Neutrophil (primary cell): Measurements from ENCODE around the gene SLC44A4.

Experiments
- H3K27ac ChIP-seq: fragments of 200-600 bp; sonication (generic); 2 replicates; pipeline ENCODE4 v1.5.1; 2016; ENCODE audit warnings: mild to moderate bottlenecking, moderate library complexity
- H3K27me3 ChIP-seq: fragments of 200-600 bp; sonication (generic); 2 replicates; pipeline ENCODE4 v1.6.0; 2016; ENCODE audit warnings: mild to moderate bottlenecking
- H3K36me3 ChIP-seq: fragments of 200-600 bp; sonication (generic); 2 replicates; pipeline ENCODE4 v1.5.1; 2017
- H3K4me1 ChIP-seq, 2 experiments: fragments of 200-600 bp in 1 of 2; sonication (generic) in 1 of 2; 1 replicate in 1 of 2; 2 replicates in 1 of 2; pipeline versions ENCODE4 v1.5.1 to v1.6.1; 2013 to 2016; ENCODE audit warnings: low read depth in 1 of 2, low read length in 1 of 2, mild to moderate bottlenecking in 1 of 2, moderate library complexity in 1 of 2; ENCODE audit not compliant: control insufficient read depth in 1 of 2, insufficient read depth in 1 of 2
- H3K4me3 ChIP-seq, 2 experiments: fragments of 200-600 bp in 1 of 2; sonication (generic) in 1 of 2; 1 replicate in 1 of 2; 2 replicates in 1 of 2; pipeline ENCODE4 v1.5.1; 2013 to 2016; ENCODE audit warnings: low read depth in 1 of 2, low read length in 1 of 2, mild to moderate bottlenecking in 1 of 2, moderate library complexity in 1 of 2
- H3K9me3 ChIP-seq: fragments of 200-600 bp; sonication (generic); 2 replicates; pipeline ENCODE4 v1.5.1; 2016
- TF ChIP-seq, protein P1 (sequence below): fragments of 200-600 bp; sonication (generic); IDR thresholded peaks from 2 replicates; pipeline ENCODE4 v1.5.1; 2016; ENCODE audit warnings: antibody characterized with exemption

SLC44A4 gene

DNA sequence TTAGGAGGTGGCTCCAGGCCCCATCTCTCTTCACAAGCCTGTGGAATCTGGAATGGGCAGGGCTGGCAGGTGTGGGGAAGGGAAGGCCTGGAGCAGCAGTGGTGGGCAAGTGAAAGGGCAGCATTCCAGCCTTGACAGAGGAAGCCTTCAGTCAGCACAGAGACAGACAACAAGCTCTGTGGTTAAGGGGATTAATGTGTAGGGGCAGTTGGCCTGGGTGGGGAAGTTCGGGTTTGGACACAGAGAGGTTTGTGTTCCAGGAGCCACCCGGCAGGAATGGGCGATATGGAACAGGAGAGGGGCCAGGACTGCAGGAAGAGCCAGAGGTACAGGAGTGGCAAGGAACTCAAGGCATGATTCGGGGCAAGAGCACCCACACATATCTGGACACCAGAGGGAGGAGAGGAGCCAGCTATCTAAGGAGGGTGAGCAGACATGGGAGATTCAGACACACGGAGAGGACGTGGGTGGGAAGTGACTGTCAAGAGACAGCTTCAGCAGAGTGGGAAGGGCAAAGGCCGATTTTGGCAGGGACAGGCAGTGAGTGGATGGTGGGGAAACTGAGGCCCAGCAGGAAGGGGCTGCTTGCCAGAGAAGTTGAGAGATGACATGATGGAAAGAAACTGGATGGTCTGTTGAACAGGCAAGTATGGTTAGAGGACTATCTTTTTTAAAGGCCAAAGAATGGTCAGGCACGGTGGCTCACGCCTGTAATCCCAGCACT lies 2.5 kb upstream of the SLC44A4 start:
- no peak overlapping the region for H3K4me3 ChIP-seq
- TF ChIP-seq, protein P1, sequence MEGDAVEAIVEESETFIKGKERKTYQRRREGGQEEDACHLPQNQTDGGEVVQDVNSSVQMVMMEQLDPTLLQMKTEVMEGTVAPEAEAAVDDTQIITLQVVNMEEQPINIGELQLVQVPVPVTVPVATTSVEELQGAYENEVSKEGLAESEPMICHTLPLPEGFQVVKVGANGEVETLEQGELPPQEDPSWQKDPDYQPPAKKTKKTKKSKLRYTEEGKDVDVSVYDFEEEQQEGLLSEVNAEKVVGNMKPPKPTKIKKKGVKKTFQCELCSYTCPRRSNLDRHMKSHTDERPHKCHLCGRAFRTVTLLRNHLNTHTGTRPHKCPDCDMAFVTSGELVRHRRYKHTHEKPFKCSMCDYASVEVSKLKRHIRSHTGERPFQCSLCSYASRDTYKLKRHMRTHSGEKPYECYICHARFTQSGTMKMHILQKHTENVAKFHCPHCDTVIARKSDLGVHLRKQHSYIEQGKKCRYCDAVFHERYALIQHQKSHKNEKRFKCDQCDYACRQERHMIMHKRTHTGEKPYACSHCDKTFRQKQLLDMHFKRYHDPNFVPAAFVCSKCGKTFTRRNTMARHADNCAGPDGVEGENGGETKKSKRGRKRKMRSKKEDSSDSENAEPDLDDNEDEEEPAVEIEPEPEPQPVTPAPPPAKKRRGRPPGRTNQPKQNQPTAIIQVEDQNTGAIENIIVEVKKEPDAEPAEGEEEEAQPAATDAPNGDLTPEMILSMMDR = no peak
- H3K27ac ChIP-seq = no peak overlapping the region
- H3K36me3 ChIP-seq = peaks cover 55% of the 10 kb centered on the region
- H3K9me3 ChIP-seq = no peaks in the 10 kb centered on the region
- no peaks in the 10 kb centered on the region for H3K4me1 ChIP-seq
- no peaks in the 10 kb centered on the region for H3K27me3 ChIP-seq

DNA sequence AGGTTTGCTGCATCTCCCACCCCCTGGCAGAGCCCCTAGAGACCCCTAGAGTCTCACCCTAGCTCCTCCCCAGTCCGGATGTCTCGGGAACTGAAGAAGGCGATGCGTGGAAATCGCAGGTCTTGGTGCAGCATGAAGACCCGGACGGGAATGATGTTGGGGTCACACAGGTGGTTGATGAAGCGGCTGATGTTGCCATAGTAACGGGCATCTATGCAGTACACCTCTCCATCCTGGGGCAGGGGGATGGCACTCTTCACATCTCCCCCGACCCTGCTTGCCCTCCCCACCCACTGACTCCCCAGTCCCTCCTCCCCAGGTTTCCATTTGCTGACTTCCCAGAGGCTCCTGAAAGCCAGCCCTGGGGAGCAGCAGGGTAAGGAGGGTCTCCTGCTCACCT lies 1.8 kb upstream of the SLC44A4 start:
- H3K4me3 ChIP-seq = no peak overlapping the region
- H3K27me3 ChIP-seq = no peaks in the 10 kb centered on the region
- peaks cover 55% of the 10 kb centered on the region for H3K36me3 ChIP-seq
- H3K9me3 ChIP-seq = no peaks in the 10 kb centered on the region
- H3K27ac ChIP-seq = no peak overlapping the region
- TF ChIP-seq, protein P1 = no peak
- no peaks in the 10 kb centered on the region for H3K4me1 ChIP-seq

DNA sequence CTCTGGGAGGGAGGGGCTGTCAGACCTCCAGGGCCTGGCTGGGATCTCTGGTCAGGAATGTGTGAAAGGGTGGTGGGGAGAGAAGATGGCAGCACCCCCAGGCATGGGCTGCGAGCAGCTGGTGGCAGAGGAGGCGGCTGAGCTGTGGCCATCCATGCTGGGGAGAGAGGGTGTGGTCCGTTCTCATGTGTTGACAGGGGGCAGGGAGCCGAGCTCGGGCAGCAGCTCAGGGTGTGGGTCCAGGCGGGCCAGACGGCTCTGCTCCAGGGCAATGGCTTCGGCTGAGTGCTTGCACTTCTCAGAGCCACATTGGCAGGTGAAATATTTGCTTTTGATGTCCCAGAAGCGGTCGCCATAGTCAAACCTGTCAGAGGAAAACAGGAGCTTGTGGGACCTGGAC lies 1.1 kb upstream of the SLC44A4 start:
- Histone ChIP-seq H3K9me3 (no peaks in the 10 kb centered on the region), H3K4me1 (no peaks in the 10 kb centered on the region), H3K36me3 (peaks cover 53% of the 10 kb centered on the region), H3K4me3 (no peak overlapping the region), H3K27ac (no peak overlapping the region), H3K27me3 (no peaks in the 10 kb centered on the region)
- TF ChIP-seq, protein P1 = no peak

DNA sequence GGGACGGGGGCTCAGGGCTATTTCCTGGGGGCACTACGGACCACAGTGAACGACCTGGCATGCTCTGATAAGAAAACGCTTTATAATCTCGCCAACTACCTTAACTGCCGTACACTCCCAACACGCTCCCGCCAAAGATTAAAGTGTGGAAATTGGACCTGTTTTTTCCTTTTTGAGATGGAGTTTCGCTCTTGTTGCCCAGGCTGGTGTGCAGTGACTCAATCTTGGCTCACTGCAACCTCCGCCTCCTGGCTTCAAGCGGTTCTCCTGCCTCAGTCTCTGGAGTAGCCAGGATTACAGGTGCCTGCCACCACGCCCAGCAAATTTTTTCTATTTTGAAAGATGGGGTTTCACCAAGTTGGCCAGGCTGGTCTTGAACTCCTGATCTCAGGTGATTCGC lies 346 bp upstream of the SLC44A4 start:
- Histone ChIP-seq H3K36me3 (peaks cover 45% of the 10 kb centered on the region), H3K9me3 (no peaks in the 10 kb centered on the region), H3K4me3 (no peak overlapping the region), H3K27me3 (no peaks in the 10 kb centered on the region), H3K4me1 (no peaks in the 10 kb centered on the region), H3K27ac (no peak overlapping the region)
- TF ChIP-seq, protein P1 = no peak

DNA sequence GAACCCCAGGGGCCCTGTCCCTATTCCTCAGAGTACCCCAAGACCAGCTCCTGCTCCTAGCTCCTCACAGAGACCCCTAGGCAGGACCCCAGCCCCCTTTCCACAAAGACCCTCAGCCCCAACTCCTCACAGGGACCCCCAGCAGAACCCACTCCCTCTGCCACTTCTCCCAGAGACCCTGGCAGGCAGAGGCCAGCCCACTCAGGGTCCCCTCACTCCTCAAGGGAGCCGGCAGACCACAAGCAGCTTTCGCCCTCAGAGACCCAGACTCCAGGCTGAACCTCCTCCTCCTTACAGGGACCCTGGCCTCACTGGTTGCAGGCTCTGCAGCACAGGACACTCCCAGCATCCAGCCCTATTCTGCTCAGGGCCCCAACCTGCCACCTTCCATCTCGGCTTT lies 575 bp downstream of the SLC44A4 start:
- H3K4me1 ChIP-seq = no peaks in the 10 kb centered on the region
- H3K27ac ChIP-seq = no peak overlapping the region
- TF ChIP-seq, protein P1 = no peak
- no peak overlapping the region for H3K4me3 ChIP-seq
- H3K27me3 ChIP-seq = no peaks in the 10 kb centered on the region
- H3K36me3 ChIP-seq = peaks cover 36% of the 10 kb centered on the region
- H3K9me3 ChIP-seq = no peaks in the 10 kb centered on the region
